ENCODE measurements around the gene PDE9A.
"Not testable (repeated sequence)": the region's sequence is repeated elsewhere in the genome, so short reads cannot be mapped to it uniquely, and the experiment has no call there.

Gene PDE9A

DNA sequence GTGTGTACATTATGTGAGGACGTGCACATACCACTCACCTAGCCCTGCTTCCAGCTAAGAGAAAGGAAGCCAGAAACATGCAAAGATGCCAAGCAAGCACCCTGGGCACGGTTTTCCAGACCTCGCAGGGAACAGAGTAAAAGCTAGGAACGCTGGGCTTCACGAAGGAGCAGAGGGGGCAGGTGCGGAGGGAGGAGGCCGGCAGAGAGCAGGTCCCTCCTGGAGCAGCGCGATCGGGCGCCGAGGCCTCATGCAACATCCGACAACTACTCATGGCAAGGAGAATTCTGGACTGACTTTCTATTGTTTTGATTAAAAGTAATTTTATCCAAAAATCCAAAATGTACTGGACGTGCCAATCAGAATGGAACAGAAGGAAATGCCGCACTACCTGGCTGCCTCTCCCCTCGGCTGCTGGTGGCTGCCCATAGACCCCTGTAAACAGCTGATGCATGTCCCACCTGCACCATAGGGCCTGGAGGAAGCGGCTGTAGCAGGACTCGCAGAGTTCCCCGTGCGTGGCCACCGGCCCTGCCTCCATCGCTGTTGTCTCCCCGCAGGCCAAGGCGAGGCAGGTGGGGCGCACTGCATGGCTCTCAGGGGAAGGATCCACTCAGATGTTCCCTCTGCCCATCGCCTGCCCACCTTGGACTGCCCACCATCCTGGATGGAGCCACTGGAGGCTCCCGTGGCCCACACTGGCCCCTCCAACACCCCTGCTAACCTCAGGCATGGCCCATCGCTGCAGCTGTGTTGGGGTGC lies 132.4 kb downstream of the PDE9A start:
- DNase-seq (ENCODE audit: low read depth in 3 of 3, low spot score in 1 of 3) = no peak

DNA sequence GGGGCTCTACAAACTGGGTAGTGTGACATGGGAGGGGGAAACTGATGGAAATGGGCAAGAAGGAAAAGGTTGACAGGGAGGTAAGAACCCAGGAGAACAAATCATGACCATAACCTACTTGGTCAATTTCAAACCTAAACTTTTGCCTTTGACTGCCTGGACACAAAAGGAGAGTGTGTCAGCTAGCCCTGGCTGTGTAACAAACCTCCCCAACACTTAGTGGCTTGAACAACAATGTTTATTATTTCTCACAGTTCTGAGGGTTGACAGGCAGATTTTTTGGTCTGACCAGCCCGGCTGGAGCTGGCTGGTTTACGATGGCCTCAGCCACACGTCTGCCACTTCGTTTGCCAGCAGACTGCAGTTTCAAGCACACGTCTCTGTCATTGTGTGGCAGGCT lies 133.5 kb downstream of the PDE9A start:
- DNase-seq (ENCODE audit: low read depth in 3 of 3, low spot score in 1 of 3) = no peak

DNA sequence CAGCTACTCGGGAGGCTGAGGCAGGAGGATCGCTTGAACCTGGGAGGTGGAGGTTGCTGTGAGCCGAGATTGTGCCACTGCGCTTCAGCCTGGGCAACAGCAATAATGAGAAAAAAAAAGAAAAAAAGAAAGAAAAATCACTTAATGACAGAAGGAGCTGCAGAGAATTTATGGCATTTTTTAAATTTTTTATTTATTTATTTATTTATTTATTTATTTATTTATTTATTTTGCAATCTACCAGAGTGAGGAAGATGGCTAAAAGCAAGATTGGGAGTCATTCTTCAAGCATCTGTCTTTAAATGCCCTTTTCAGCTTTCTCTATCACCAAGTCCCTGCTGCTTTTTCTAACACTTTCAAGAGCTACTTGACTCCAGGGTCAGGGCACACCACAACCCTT lies 134.2 kb downstream of the PDE9A start:
- DNase-seq (ENCODE audit: low read depth in 3 of 3, low spot score in 1 of 3) = no peak

DNA sequence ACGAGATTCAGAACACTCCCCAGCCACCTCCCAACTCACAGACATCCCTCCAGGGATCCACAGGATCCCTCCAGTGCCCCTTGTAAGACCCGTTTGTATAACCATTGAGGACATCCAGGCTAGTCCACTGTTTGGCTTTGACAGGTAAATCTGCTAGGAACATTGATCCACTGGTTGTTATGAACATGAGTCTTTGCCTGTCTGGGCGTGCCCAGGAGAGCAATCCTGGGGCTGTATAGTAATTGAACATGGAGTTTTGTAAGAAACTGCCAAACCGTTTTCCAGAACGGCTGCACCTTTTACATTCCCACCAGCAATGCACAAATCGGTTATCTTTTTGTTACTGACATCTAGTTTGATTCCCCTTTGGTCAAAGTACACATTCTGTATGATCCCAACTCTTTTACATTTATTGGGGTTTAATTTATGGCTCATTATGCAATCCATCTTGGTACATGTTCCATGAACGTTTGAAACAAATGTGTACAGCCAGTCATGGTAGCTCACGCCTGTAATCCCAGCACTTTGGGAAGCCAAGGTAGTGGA lies 137.2 kb downstream of the PDE9A start:
- no peak for DNase-seq (ENCODE audit: low read depth in 3 of 3, low spot score in 1 of 3)

DNA sequence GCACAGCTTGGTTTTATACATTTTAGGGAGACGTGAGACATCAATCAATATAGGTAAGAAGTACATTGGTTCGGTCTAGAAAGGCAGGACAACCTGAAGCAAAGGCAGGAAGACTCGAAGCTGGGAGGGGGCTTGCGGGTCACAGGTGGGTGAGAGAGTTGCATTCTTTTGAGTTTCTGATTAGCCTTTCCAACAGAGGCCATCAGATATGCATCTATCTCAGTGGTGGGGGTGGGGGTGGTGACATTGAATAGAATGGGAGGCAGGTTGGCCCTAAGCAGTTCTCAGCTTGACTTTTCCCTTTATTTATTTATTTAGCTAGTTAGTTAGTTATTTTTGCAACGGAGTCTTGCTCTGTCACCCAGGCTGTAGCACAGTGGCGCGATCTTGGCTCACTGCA lies 140.4 kb downstream of the PDE9A start:
- DNase-seq (ENCODE audit: low read depth in 3 of 3, low spot score in 1 of 3) = no peak

DNA sequence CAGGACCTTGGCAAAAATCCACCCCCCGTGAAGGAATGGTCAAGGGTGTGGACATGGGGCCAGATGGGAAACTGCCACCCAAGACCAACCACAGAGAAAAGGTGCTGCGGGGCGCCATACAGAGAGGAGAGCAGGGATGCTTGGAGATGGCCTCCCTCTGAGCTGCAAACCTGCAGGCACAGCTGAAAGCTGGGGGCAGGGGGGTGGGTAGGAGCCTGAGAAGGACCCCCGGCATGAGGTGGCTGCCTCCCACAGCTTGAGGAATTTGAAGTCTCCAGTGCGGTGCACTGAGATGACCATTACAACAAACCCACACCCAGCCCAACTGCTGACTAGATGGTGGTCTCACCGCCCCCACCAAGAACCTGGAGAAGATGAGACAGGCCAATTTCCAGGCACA lies 141.1 kb downstream of the PDE9A start:
- DNase-seq (ENCODE audit: low read depth in 3 of 3, low spot score in 1 of 3) = no peak

DNA sequence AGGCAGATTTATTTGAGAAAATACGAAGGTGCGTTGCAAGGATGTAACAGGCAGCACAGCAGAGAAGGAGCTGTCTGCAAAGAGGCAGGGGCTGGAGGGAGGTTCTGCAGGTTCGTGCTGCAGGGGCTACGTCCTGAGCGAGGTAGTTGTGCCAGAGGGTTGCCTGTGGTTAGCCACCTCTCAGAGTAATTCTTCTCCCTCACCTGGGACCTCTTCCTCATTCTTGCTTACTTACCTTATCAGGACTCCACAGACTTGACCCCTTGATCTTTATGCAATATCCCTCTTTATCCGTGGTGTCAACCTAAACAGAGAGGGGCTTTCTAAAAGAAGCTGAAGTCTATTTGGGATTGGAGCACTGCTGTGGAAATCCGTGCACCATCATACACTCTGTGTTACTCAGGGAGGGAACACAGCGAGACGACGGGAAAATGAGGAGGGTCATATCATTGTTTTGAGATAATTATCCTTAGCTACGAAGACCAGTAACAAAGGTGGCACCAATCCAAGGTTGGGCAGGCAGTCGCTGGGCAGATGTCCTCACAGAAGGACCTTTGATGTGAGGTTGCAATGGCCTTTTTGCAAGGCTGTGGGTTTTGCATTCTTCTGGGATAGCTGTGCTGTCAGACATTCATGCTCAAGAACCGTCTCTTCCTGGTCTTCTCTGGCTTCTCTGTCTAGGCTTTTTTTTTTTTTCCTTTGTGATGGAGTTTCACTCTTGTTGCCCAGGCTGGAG lies 143.1 kb downstream of the PDE9A start:
- no peak for DNase-seq (ENCODE audit: low read depth in 3 of 3, low spot score in 1 of 3)

DNA sequence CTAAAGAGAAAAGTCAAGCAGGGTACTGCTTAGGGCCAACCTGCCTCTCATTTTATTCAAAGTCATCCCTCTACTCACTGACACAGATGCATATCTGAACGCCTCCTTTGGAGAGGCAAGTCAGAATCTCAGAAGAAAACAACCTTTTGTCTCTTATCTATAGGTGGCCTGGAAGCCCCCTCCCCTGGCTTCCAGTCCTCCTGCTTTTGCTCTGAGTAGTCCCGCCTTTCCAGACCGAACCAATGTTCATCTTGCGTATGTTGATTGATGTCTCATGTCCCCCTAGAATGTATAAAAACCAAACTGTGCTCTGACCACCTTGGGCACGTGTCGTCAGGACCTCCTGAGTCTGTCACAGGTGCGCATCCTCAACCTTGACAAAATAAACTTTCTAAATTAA lies 144.1 kb downstream of the PDE9A start:
- DNase-seq (ENCODE audit: low read depth in 3 of 3, low spot score in 1 of 3) = no peak

DNA sequence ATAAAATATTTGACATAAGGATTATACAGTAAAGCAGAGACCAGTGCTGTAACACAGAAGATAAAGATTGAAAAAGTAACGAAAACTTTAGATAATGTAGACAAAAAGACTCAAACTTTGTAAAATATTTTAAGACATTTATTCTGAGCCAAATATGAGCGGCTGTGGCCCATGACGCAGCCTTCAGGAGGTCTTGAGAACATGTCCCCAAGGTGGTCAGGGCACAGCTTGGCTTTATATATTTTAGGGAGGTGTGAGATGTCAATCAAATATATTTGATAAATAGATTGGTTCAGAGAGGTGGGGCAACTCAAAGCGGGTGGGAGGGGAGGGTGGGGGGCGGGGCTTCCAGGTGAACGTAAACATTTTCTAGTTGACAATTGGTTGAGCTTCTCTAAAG lies 144.7 kb downstream of the PDE9A start:
- no peak for DNase-seq (ENCODE audit: low read depth in 3 of 3, low spot score in 1 of 3)

DNA sequence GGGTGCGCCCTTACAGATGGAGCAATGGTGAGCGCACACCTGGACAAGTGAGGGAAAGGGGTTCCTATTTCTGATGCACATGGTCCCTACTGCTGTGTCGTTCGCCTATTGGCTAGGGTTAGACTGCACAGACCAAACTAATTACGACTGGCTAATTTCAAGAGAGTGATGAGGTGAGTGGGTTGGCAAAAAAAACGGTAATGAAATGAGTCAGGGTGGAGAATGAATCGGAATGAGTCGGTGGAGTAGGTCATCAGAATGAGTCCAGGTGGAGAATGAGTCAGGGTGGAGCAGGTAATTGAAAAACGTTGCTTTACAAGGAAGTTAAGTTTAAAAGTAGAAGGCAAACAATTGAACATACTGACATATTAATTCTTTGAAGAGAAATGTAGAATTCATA lies 146.1 kb downstream of the PDE9A start:
- DNase-seq (ENCODE audit: low read depth in 3 of 3, low spot score in 1 of 3) = no peak

DNA sequence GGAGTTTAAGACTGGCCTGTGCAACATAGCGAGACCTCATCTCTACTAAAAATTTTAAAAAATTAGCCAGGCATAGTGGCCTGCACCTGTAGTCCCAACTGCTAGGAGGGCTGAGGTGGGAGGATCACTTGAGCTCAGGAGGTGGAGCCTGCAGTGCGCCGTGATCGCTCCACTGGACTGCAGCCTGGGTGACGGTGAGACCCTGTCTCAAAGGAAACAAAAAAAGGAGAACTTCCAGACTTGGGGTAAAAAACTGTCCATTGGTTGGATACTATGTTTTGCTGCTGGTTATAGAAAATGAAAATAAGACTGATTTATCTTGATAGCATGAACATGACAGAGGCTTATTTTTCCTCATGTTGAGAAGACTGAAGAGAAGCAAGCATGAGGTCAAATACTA lies 146.5 kb downstream of the PDE9A start:
- DNase-seq (ENCODE audit: low read depth in 3 of 3, low spot score in 1 of 3) = no peak

DNA sequence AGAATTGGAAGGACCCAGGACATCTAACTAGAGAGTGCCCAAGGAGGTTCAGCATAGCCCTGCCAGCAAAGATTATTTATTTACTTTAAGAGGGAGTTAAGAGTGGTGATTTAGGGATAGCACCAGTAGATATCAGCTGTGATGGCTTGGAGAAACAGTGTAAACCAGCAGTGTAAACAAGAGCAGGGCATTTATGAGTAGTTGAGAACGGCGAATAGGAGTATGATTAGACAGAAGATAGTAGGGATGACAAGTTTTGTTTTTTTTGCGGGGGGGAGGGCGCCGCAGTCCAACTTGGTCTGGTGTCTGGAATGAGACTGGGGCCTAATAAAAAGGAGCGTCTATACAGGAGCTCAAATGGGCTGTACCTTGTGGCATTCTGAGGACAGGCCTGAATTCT lies 148.2 kb downstream of the PDE9A start:
- not testable (repeated sequence) for DNase-seq (ENCODE audit: low read depth in 3 of 3, low spot score in 1 of 3)

DNA sequence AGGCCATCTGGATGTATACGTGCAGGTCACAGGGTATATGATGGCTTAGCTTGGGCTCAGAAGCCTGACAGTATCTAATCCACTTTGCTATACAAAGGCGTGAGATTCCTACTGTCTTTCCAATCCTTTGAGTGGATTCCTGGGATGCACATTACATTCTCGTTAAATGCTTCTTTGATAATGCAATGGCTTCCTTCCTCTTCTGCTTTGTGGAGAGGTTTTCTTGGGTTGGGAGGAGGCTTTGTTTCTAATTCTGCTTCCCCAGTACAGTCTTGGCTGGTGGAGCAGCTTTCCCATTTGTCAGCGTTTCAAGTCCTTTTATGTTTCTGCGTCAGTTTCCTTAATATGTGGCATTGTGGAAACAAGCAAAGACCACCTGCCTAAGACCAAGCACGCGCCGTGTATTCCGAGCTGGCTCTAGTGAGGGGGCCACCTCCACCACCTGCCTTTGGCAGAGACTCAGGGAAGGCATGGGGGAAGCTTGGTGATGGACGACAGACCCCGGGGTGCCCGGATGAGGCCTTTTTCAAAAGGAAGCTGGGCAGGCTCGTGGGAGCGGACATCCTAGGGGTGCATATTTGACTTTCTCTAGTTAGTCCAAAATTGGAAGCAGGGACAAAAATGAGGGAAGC lies 153.2 kb downstream of the PDE9A start:
- DNase-seq (ENCODE audit: low read depth in 3 of 3, low spot score in 1 of 3) = no peak

DNA sequence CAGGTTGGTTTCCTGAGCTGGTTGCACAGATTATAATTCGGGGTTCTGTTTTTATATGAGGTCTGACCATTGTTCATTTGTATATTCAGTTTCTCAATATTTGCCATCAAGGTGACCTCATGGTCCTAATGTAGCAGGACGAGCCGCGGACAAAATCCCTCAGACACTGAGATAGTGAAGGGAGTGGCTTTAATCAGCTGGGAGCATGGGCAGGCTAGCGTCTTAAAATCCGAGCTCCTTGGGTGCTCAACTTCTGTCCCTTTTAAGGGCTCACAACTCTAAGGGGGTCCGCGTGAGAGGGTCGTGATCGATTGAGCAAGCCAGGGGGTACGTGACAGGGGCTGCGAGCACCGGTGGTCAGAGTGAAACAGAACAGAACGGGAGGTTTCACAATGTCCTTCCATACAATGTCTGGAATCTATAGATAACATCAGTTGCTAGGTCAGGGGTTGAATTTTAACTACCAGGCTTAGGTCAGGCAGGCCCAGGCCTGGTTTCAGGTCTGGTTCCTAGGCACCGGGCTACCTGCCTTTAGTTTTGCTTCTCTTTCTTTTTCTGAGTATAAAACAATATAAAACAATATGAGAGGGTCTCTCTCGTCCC lies 154.0 kb downstream of the PDE9A start:
- DNase-seq (ENCODE audit: low read depth in 3 of 3, low spot score in 1 of 3) = not testable (repeated sequence)

DNA sequence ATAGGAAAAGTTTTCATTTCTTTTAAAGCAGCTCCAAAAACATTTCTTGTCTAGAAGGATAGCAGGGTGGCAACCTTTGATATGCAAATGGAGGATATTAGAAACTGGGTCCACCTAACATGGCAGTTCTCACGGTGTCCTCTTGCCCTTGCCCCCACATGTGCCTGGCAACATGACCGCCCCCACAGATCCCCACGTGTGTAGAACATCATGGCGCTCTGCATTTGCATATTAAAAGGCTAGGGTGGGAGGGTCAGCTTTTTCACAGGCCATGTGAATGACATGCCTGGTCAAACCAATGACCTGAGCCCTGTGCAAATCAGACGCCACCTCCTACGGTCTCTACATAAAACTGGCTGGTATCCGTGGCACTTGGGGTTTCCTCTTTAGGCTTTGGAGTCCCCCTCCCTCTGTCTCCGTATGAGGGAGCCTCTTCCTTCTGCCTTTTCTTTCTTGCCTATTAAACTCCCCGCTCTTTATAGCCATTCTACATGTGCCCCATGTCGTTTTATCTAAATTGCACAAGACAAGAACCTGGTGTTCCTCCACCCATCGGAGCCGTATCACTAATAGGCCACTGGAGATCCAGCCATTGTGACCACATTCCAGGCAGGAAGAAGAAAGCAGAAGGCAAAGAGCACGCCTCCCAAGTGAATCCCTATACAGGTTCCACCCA lies 154.7 kb downstream of the PDE9A start:
- no peak for DNase-seq (ENCODE audit: low read depth in 3 of 3, low spot score in 1 of 3)

DNA sequence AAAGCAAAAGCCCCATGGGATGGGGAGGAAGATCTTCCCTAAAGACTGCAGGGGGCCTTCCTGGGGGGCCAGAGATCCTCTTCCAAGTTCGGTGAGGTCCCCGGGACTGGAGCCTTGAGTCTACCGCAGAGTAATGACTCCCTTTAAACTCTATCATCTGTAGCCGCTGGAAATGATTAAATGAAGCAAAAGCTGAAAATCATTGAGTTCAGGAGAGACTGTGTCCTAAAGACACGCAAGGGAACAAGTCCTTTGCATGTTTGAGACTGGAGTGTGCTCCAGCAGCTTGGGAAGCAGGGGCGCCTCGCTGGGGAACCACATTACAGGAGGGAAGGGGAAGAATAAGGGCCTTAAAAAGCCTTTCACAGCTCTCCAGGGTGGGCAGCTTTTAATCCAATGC lies 155.8 kb downstream of the PDE9A start:
- DNase-seq (ENCODE audit: low read depth in 3 of 3, low spot score in 1 of 3) = no peak

DNA sequence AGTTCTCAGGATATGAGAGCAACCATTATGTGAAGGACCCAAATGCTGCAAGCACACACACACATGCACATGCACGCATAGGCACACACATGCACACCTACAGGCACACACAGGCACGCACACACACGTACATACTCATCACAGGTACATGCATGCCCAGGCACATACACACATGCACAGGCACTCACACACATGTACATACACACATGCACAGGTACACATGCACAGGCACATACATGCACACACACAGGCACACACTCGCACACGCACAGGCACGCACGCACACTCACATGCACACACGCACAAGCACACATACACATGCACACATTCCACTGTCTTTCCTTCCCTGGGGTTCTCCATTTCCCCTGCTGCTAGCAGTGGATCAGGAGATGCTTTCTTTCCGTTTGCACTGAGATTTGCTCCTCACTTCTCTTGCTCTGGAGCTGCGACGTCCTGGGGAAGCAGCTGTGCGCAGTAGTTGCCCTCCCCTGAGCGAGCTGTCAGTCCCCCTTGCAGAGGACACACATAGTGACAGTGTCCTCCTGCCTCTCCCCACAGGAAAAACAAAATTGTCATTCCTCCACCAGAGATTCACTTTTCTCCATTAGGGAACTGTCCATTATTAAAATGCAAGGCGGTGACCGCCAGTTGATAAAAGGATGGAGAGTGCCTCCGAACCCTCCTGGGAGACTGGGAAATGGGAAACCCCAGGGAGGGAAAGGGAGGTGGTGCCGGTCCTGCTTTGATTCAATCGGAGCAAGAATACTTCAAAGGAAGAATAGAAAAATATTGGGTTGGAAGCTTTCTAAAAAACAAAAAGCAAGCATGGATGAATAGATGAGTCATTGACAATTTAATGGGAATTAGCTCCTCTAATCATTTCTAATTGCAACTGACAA lies 156.4 kb downstream of the PDE9A start:
- DNase-seq (ENCODE audit: low read depth in 3 of 3, low spot score in 1 of 3) = no peak

DNA sequence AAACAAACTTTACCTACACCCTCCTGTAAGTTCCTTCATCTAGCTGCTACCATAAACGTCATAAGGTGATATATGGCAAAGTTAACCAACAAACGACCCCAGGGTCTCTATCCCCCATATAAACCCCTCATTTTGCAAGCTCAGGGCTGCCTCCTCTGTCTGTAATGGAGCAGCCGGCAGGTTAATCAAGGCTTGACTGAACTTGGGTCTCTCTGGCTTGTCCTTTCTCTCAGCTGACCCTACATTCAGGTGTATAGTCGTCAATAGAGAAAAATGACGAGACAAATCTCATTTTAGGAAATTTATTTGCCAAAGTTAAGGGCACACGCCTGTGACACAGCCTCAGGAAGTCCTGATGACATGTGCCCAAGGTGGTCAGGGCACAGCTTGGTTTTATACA lies 158.5 kb downstream of the PDE9A start:
- no peak for DNase-seq (ENCODE audit: low read depth in 3 of 3, low spot score in 1 of 3)

DNA sequence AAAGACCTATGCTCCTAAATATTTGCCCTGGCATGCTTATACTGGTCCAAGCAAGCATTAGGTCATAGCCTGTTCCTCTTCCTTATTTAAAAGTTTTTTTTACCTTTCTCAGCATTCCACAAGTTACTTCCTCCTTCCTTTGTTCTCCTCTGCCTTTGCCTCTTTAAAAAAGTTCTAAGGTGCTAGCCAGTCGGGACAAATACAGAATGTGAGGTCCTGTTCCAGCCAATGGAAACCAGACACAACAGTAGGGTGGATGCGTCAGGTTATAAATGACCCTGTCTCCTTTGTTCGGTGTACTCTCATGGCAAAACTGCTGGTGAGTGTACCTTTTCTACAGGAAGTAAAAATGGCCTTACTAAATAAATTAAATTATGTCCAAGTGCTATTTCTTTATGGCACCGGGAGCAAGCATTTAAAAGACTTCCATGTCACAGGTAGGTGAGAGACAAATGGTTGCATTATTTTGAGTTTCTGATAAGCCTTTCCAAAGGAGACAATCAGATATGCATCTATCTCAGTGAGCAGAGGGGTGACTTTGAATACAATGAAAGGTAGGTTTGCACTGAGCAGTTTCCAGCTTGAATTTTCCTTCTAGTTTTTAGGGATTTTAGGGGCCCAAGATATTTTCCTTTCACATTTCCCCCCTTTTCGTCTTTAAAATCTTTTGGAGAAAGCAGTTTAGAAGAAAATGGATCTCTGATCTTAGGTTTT lies 159.3 kb downstream of the PDE9A start:
- not testable (repeated sequence) for DNase-seq (ENCODE audit: low read depth in 3 of 3, low spot score in 1 of 3)
